Activated CD4-positive, alpha-beta memory T cell treated with anti-CD3 and anti-CD28 coated beads for 36 hours (primary cell): ENCODE data around the gene GABRD. TPM values are rescaled to one million over a fixed set of nuclear protein-coding genes. Genes with fewer than 3 reads are reported as not detected.

Source experiments
- CTCF ChIA-PET: fragments of 350-600 bp; sonication (Branson Sonifier 250); formaldehyde crosslinking; loops from one replicate; lab custom pipeline; 2021; ENCODE audit warnings: antibody characterized with exemption, inconsistent platforms; lab: Charles Lee
- POLR2A ChIA-PET: fragments of 350-600 bp; sonication (Branson Sonifier 250); formaldehyde crosslinking; loops from one replicate; lab custom pipeline; 2021; ENCODE audit warnings: antibody characterized with exemption; lab: Charles Lee
- DNase-seq: peaks from one replicate; pipeline ENCODE4 v3.0.0-alpha.2; 2020
- H3K27ac Mint-ChIP-seq: one replicate; pipeline ENCODE4 v1.8.0; 2021; ENCODE audit warnings: mixed read lengths
- H3K27me3 Mint-ChIP-seq: one replicate; pipeline ENCODE4 v1.8.0; 2021; ENCODE audit warnings: mixed read lengths
- H3K36me3 Mint-ChIP-seq: one replicate; pipeline ENCODE4 v1.8.0; 2021; ENCODE audit warnings: mixed read lengths
- H3K4me1 Mint-ChIP-seq: one replicate; pipeline ENCODE4 v1.8.0; 2021; ENCODE audit warnings: low read depth, mixed read lengths
- H3K4me3 Mint-ChIP-seq: one replicate; pipeline ENCODE4 v1.8.0; 2021; ENCODE audit warnings: mild to moderate bottlenecking, mixed read lengths
- H3K9me3 Mint-ChIP-seq: one replicate; pipeline ENCODE4 v1.8.0; 2021; ENCODE audit warnings: mixed read lengths
- intact Hi-C: fragments of 100-400 bp; cut with micrococcal nuclease; formaldehyde crosslinking; loops from one replicate; pipeline ENCODE4 v1.15.1; 2023
- total RNA-seq, 2 experiments: library from RNA; stranded (reverse); gene quantifications; one replicate each; pipeline ENCODE4 v1.2.3, GENCODE V29; 2021

Gene GABRD
- total RNA-seq, 2 experiments from 2014 or later = not detected

DNA sequence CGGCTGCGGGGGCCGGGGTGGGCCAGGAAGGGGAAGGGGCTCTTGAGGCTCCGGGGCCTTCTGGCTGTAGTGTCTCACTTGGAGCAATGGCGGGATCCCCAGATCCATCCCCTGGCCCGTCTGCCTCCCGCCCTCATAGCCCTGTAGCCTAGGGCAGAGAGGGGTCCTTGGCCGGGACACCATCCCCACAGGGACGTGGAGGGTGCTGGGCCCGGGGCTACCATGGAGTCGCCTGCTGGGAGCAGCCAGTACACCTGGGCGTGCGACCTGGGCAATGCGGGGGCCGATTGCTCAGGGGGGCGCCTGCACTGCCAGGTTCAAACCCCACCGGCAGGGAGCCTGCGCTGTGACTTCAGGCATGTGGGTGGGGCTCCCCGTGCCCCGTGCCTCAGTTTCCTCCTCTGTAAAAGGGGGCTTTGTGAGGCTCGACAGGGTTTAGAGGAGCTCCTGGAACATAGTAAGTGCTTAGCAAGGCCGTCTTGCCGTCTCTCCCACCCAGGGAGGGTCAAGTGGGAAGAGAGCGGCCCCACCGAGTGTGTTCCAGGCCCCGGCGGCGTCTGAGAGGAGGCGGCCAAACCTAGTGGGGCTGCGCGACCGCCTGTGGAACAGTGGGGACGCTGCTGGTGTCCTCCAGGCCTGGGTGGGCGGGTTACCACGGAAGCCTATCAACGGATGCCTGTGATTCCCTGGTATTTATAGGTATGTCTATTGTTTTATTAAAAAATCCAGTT lies 51.8 kb downstream of the GABRD start:
- Mint-ChIP-seq H3K4me3 (no peak overlapping the region), H3K36me3 (peaks cover 9% of the 10 kb centered on the region), H3K27me3 (no peaks in the 10 kb centered on the region), H3K27ac (no peak overlapping the region), H3K4me1 (peaks cover 9% of the 10 kb centered on the region), H3K9me3 (peaks cover under 1% of the 10 kb centered on the region)
- intact Hi-C loops = no loop called here
- ChIA-PET CTCF (interaction anchor here (0.6 to 3.3 kb wide), 2 partner anchors 26 to 261 kb away, joined by 3 to 14 read pairs; no protein-coding TSS in a partner anchor), POLR2A (no interaction called here)
- DNase-seq = no peak

DNA sequence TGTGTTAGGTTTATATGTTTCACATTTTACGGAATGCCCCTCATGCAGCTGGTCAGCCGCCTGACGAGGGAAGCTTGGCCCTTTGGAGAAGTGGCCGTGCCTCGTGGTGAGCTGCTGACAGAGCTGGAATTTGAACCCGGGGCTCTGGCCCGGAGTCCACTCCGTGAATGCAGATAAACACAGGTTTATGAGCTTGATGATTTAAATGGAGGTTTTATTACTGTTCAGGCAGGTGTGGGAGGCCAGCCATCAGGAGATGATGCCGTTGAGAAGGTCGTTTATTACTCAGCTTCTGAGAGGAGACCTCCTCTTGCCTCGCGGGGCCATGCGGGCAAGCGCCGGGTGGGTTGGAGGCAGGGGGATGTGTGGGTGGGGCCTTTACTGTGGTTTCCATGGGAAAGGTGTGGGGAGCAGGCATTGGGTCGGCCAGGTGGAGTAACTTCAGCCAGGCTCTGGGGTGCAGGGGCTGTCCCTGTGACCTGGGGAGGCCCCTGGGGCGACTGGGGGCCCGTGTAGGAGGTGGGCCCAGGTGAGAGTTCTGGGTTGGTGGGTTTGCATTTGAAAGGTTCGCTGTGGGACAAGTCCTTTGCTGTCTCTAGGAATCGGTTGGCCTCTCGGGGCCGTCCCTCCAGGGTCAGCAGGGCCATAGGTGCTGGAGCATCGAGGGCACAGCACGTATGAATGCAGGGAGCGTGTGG lies 53.1 kb downstream of the GABRD start:
- CTCF ChIA-PET = interaction anchor here (3.3 kb wide), 1 partner anchor 28 kb away, joined by 14 read pairs; no protein-coding TSS in a partner anchor
- H3K27ac Mint-ChIP-seq = no peak overlapping the region
- no peak overlapping the region for H3K4me3 Mint-ChIP-seq
- H3K27me3 Mint-ChIP-seq = no peaks in the 10 kb centered on the region
- intact Hi-C loops = no loop called here
- peaks cover 9% of the 10 kb centered on the region for H3K4me1 Mint-ChIP-seq
- POLR2A ChIA-PET = no interaction called here
- peaks cover 14% of the 10 kb centered on the region for H3K36me3 Mint-ChIP-seq
- H3K9me3 Mint-ChIP-seq = peaks cover 8% of the 10 kb centered on the region
- peak; percentile 20 for DNase-seq

DNA sequence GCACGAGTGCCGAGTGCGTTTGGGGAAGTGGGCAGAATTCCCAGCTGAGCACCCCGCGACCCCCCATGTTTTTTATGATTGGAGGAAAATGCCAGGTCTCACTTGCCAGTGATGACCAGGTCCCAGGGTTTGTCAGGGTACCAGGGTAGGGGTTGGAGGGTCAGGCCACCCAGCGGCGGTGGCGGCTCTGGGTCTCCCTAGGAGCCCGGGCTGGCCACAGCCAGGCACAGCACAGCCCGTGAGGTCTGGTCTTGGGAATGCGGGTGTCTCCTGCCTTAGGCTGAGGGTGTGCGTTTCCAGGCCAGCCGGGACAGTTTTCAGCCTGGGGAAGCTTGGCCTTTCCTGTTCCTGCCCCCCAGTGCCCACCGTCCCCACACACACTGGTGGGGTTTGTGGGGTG lies 53.7 kb downstream of the GABRD start:
- peaks cover 14% of the 10 kb centered on the region for H3K9me3 Mint-ChIP-seq
- H3K4me3 Mint-ChIP-seq = no peak overlapping the region
- CTCF ChIA-PET = interaction anchor here (3.3 kb wide), 1 partner anchor 28 kb away, joined by 14 read pairs; no protein-coding TSS in a partner anchor
- POLR2A ChIA-PET = no interaction called here
- intact Hi-C loops = no loop called here
- H3K4me1 Mint-ChIP-seq = peaks cover 9% of the 10 kb centered on the region
- H3K27ac Mint-ChIP-seq = no peak overlapping the region
- DNase-seq = no peak
- peaks cover 20% of the 10 kb centered on the region for H3K36me3 Mint-ChIP-seq
- no peaks in the 10 kb centered on the region for H3K27me3 Mint-ChIP-seq

DNA sequence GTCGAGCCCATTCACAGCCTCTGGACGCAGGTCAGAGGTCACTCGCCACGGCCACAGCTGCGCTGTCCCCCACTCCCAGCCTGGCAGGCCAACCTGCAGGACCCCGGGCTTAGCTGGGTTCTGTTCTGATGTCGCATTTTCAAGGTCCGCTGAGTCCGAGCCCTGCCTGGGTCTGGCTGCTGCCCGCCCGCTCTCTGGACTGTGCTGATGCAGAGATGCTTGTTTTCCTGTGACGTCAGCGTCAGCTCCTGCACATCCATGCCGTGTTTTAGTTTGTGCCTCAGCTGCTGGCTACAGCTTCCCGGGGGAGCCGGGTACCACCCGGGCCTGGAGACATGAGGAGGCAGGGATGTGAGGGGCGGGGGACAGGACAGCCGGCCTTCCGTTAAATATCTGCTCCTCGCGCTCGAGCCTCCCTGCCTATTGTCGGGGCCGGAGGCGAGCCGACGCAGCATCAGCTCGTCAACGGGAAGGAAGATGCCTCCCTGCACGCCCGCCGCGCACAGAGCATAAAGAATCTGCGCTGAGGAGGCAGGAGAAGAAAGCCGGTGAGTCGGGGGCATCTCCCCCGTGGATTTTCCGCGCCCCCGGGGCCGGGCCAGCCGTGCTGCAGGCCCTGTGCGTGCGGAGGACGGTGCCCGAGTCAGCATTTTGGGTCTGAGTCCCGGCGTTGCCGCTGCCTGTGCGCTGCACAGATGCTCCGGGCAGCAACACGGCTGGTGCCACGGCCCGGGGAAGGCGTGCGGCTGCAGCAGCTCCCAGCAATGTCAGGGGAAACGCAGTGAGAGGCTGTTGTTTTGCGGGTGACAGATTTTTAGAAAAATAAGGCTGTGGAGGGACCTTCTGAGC lies 54.5 kb downstream of the GABRD start:
- Mint-ChIP-seq H3K4me1 (peaks cover 9% of the 10 kb centered on the region), H3K4me3 (no peak overlapping the region), H3K9me3 (peaks cover 22% of the 10 kb centered on the region), H3K36me3 (peaks cover 27% of the 10 kb centered on the region), H3K27ac (no peak overlapping the region), H3K27me3 (no peaks in the 10 kb centered on the region)
- POLR2A ChIA-PET = no interaction called here
- intact Hi-C loops = no loop called here
- no peak for DNase-seq
- CTCF ChIA-PET = interaction anchor here (3.3 kb wide), 1 partner anchor 29 kb away, joined by 14 read pairs; no protein-coding TSS in a partner anchor

DNA sequence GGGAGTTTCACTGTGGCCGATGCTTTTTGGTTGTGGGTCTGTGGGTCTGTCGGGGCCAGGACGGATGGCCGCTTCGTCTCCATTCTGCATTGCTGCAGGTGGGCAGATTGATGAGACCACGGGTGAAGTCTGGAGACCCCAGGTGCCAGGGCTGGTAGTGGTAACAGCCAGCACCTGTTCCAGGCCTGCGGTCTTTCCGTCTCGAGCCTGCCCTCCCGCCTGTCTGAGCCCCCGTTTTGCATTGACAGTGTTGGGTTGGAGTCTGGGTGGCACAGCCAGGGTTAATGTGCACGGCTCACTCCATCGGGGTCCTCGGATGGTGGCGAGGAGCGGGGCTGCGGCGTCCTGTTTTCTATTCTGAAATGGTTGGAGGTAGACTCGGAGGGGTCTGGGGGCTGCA lies 55.3 kb downstream of the GABRD start:
- POLR2A ChIA-PET = no interaction called here
- no peak for DNase-seq
- intact Hi-C loops = no loop called here
- Mint-ChIP-seq H3K4me1 (peaks cover 9% of the 10 kb centered on the region), H3K4me3 (no peak overlapping the region), H3K27me3 (no peaks in the 10 kb centered on the region), H3K9me3 (peaks cover 26% of the 10 kb centered on the region), H3K27ac (no peak overlapping the region), H3K36me3 (peaks cover 31% of the 10 kb centered on the region)
- CTCF ChIA-PET = no interaction called here

DNA sequence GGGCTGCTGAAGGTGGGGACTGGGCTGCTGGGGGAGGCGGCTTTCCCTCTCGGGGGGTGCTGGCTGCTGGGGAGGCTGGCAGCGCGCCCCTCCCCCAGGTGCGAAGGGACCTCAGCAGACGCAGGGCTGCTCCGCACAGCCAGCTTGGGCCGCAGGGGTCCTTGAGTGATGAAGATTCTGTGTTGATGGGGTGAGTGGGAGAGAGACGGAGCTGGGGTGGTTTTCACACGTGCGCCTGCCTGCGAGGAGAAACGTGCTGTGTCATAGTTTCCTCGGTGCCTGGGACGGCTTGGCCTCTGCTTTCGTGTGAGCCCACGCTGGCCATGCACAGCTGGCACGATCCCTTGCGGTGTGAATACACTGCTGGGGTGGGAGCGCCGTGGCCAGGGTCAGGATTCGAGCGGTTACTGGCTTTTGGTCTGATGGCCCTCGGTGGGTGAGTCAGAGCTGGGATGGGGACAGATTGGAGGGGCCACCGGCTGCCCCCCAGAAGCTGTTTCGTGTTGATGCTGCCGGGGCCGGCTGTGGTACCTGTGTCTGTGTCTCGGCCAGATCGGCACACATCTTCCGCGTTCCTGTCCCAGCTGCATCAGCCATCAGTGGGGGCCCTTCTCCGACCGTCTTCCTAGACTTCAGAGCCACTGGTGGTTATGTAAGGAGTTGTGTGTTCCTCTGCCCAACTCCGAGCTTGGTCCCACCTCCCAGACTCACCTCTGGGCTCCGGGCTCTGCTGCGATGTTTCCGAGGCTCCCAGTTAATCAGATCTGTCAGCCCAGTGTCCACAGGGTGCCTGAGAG lies 56.0 kb downstream of the GABRD start:
- peaks cover 9% of the 10 kb centered on the region for H3K4me1 Mint-ChIP-seq
- intact Hi-C loops = no loop called here
- no peaks in the 10 kb centered on the region for H3K27me3 Mint-ChIP-seq
- peaks cover 36% of the 10 kb centered on the region for H3K36me3 Mint-ChIP-seq
- DNase-seq = no peak
- H3K27ac Mint-ChIP-seq = no peak overlapping the region
- peaks cover 26% of the 10 kb centered on the region for H3K9me3 Mint-ChIP-seq
- H3K4me3 Mint-ChIP-seq = no peak overlapping the region
- POLR2A ChIA-PET = no interaction called here
- CTCF ChIA-PET = no interaction called here

DNA sequence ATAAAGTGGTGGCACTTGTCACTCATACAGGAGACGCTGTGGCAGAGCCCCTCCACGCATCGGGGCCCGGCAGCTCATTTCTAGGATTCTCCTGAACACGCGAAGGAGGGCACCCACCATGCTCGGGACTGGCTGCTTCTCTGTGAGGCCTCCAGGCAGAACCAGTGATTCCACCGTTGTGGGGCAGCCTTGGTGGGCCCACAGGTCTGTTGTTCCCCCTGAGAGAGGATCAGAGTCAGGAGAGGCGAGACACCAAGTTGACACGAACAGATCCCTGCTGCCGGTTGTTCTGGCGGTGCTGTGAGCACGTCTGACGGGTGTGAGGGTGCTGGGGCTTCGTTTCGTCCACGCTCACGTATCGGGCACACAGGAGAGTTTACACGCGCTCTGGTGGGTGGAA lies 57.7 kb downstream of the GABRD start:
- Mint-ChIP-seq H3K4me3 (no peak overlapping the region), H3K36me3 (peaks cover 36% of the 10 kb centered on the region), H3K9me3 (peaks cover 26% of the 10 kb centered on the region), H3K4me1 (peaks cover 8% of the 10 kb centered on the region), H3K27ac (no peak overlapping the region), H3K27me3 (no peaks in the 10 kb centered on the region)
- no peak for DNase-seq
- POLR2A ChIA-PET = no interaction called here
- CTCF ChIA-PET = no interaction called here
- intact Hi-C loops = no loop called here

DNA sequence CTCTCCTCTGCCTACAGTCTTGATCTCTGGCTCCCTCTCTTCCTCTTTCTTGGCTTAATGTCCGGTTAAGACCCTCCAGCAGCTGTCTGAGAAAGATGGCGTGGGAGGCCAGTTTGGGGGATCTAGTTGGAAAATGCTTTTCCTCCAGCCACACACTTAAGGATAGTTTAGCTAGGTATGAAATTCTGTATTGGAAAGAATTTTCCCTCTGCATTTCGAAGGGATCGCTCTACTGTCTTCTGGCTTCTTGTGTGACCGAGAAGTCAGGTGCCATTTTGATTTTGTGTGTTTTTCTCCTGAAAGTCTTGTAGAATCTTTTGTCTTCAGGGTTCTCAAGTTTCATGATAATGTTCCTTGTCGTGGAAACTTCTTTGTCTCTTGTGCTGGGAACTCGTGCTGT lies 59.0 kb downstream of the GABRD start:
- Mint-ChIP-seq H3K36me3 (peaks cover 36% of the 10 kb centered on the region), H3K27me3 (no peaks in the 10 kb centered on the region), H3K4me1 (no peaks in the 10 kb centered on the region), H3K4me3 (no peak overlapping the region), H3K27ac (no peak overlapping the region), H3K9me3 (peaks cover 26% of the 10 kb centered on the region)
- no peak for DNase-seq
- CTCF ChIA-PET = no interaction called here
- POLR2A ChIA-PET = no interaction called here
- intact Hi-C loops = no loop called here

DNA sequence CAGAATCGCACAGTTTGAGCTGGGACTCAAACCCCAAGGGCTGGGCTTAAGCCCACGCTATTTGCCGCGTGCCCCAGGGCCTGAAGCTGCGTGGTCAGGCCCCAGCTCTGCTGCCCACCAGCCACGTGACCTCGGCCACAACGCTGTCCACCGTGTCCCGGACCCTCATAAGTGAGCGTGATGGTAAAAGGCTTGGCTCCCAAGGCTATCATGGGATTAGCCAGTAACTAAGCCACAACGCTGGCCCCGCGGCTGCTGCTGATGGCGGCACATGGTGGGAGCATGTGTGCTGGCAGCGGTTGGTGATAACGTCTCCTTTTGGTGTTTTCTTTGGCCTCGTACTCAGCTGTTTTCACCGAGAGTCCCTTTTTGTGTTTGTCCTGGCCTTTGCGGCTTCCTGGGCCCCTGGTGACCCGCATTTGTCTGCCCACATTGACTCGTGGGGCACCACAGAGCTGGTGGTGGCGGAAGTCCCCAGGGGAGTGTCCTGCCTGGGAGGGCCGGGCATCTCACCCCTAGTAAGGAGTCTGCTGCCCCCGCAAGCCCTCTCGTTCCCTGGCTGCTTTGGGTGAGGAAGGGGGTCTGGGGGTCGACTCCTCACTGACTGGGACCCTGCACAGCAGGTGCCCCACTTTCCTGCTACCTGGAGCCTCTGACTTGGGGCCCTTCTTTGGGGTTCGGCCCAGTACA lies 60.4 kb downstream of the GABRD start:
- Mint-ChIP-seq H3K4me3 (no peak overlapping the region), H3K9me3 (peaks cover 26% of the 10 kb centered on the region), H3K27me3 (no peaks in the 10 kb centered on the region), H3K4me1 (no peaks in the 10 kb centered on the region), H3K36me3 (peaks cover 36% of the 10 kb centered on the region), H3K27ac (no peak overlapping the region)
- intact Hi-C loops = no loop called here
- ChIA-PET POLR2A (interaction anchor here (1.0 kb wide), 1 partner anchor 12 kb away, joined by 3 read pairs; no protein-coding TSS in a partner anchor), CTCF (no interaction called here)
- no peak for DNase-seq

DNA sequence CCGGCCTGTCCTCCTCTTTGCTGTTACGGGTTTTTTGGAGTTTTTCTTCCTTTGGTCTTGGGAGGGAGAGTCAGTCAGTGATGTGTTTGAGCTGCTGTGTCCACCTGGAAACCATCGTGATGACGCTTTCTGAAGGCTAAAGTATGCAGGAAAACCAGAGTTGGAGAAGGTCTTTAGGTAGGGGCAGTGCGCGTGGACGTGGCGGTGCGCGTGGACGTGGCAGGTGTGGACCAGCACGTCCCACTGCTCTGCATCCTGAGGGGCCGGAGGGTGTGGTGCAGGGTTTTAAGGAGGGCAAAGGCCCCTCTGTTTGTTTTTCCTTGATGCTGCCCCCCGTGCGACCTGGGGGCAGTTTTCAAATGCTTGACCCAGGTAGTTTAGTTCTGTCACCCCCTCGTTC lies 61.0 kb downstream of the GABRD start:
- no peak for DNase-seq
- CTCF ChIA-PET = no interaction called here

More for the DNA sequence above, 61.0 kb downstream of the GABRD start:
- Mint-ChIP-seq H3K4me3 (no peak overlapping the region), H3K27ac (no peak overlapping the region), H3K36me3 (peaks cover 36% of the 10 kb centered on the region), H3K4me1 (no peaks in the 10 kb centered on the region), H3K27me3 (no peaks in the 10 kb centered on the region), H3K9me3 (peaks cover 26% of the 10 kb centered on the region)
- POLR2A ChIA-PET = interaction anchor here (1.0 kb wide), 1 partner anchor 12 kb away, joined by 3 read pairs; no protein-coding TSS in a partner anchor
- intact Hi-C loops = no loop called here
